ENCODE measurements around the gene GARNL3. TPM values are rescaled to one million over a fixed set of nuclear protein-coding genes. Genes with fewer than 3 reads are reported as not detected.

Gene GARNL3
- total RNA-seq, 1 donor from 2014 or later: 8.0 TPM

DNA sequence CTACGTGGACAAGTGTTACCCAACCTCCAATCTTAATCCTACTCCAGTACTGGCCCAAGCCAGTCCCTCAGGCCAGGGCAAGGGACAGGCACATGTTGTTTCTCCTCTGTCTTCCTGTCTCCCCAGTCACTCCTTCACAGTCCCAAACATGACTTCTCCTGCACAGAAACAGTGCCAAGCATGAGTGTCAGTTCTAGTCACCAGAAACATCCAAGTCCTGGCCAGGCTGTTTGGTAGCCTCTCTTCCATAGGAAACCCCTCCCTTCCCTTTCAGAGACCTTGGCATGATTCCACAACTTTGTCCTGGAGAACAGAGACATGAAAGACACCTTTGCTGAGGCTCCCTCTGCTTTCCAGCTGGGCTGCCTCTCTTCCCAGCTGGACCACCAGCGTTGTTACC, 76.1 kb downstream of the GARNL3 start:
- peaks cover 32% of the 10 kb centered on the region for H3K4me1 ChIP-seq
- intact Hi-C loops (cut with DNase I): no loop called here
- no peaks in the 10 kb centered on the region for H3K9me3 ChIP-seq
- TF ChIP-seq, protein P1, sequence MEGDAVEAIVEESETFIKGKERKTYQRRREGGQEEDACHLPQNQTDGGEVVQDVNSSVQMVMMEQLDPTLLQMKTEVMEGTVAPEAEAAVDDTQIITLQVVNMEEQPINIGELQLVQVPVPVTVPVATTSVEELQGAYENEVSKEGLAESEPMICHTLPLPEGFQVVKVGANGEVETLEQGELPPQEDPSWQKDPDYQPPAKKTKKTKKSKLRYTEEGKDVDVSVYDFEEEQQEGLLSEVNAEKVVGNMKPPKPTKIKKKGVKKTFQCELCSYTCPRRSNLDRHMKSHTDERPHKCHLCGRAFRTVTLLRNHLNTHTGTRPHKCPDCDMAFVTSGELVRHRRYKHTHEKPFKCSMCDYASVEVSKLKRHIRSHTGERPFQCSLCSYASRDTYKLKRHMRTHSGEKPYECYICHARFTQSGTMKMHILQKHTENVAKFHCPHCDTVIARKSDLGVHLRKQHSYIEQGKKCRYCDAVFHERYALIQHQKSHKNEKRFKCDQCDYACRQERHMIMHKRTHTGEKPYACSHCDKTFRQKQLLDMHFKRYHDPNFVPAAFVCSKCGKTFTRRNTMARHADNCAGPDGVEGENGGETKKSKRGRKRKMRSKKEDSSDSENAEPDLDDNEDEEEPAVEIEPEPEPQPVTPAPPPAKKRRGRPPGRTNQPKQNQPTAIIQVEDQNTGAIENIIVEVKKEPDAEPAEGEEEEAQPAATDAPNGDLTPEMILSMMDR (IDR thresholded peaks at IDR 0.05): no peak
- H3K4me3 ChIP-seq: no peak overlapping the region
- ATAC-seq: peak; percentile 50
- DNase-seq: no peak
- no peaks in the 10 kb centered on the region for H3K36me3 ChIP-seq
- H3K27me3 ChIP-seq: no peaks in the 10 kb centered on the region
- H3K27ac ChIP-seq: peak overlapping the region; percentile 5

DNA sequence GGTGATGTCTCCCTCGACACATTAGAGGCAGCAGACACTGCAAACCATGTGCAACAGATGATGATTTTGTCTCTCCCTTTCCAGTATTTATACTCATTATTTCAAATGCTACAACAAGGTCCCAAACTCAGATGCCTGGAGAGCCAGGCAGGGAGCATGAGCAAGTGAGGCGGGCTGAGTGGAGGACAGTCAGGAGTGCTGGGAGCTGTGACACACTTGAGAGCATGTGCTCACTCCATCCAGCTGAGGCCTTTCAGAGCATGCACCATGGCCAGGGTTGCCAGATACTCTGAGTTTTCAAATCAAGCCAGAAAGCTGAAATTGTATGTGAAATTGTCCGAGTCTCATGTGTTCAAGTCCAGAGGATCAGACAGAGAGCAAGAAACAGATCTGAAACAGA, 76.6 kb downstream of the GARNL3 start:
- TF ChIP-seq, protein P1 (IDR thresholded peaks at IDR 0.05): no peak
- Histone ChIP-seq H3K9me3 (no peaks in the 10 kb centered on the region), H3K27ac (no peak overlapping the region), H3K27me3 (no peaks in the 10 kb centered on the region), H3K4me3 (no peak overlapping the region), H3K36me3 (no peaks in the 10 kb centered on the region), H3K4me1 (peaks cover 30% of the 10 kb centered on the region)
- intact Hi-C loops (cut with DNase I): no loop called here
- ATAC-seq (no peak), DNase-seq (no peak)

DNA sequence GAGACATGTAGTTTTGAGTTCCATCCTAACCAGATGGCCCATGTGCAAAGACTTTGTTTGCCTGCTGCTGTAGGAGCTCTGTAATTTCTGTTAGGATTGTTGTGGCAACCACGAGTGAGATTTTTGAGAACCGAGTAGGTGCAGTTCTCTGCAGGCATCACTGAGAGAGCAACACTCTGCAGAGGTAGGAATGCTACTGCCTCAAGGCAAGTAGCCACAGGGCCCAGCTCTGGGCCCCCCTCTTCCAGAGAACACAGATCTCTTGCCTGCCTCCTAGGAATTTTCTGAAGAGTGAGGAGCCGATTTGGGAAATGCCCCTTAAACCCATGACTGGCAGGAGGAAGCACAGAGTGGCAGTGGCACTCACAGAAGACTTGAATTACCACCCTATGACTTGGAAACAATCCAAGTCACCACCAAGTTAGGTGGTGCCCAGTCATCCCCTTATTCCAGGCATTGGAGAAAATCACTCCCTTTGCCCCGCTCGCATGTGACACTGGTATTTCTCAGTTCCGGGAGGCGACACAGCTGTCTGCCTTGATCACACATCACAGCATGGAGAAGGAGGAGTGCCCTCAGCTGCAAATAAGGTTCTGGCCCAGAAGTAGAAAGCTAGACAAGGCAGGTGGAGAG, 79.9 kb downstream of the GARNL3 start:
- intact Hi-C loops (cut with DNase I): no loop called here
- no peak for ATAC-seq
- Histone ChIP-seq H3K4me1 (peaks cover 10% of the 10 kb centered on the region), H3K27me3 (no peaks in the 10 kb centered on the region), H3K9me3 (no peaks in the 10 kb centered on the region), H3K36me3 (no peaks in the 10 kb centered on the region), H3K27ac (no peak overlapping the region), H3K4me3 (no peak overlapping the region)
- no peak for DNase-seq
- TF ChIP-seq, protein P1 (IDR thresholded peaks at IDR 0.05): no peak

DNA sequence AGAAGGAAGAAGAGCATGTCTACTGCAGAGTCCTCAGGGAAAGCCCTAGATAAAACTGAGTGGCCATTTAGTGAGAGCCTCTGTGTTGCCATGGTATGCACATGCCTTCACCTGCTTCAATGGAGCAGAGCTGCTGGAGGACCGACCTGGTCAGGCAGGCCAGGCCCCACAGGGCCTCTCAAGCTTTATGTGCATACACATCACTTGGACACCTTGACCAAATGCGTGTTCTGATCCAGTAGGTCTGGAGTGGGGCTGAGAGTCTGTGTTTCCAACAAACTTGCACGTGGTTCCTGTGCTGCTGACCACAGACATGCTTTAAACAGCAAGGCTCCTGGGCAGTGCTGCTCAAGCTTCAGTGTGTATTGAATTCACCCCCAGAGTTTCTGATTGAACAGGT, 81.0 kb downstream of the GARNL3 start:
- Histone ChIP-seq H3K4me1 (no peaks in the 10 kb centered on the region), H3K27me3 (no peaks in the 10 kb centered on the region), H3K36me3 (no peaks in the 10 kb centered on the region), H3K27ac (no peak overlapping the region), H3K4me3 (no peak overlapping the region), H3K9me3 (no peaks in the 10 kb centered on the region)
- TF ChIP-seq, protein P1 (IDR thresholded peaks at IDR 0.05): no peak
- DNase-seq (no peak), ATAC-seq (no peak)
- intact Hi-C loops (cut with DNase I): no loop called here

DNA sequence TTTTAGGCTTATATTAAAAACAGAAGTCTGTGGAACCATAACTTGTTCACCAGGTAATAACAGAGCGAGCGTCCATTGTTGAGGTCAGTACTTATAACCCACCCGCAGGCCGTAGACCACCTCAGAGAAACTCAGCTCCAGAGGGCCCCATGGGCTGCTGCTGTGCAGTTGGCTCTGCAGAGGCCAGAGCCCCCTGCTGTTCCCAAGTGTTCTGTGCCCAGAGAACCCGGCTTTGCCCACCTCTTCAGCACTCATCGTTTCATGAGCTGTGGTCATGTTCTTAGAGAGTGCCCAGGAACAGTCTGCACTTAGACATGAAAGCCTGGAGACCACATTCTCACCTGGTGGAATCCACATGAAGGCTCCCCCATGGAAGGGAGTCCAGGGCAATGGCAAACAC, 82.0 kb downstream of the GARNL3 start:
- TF ChIP-seq, protein P1 (IDR thresholded peaks at IDR 0.05): no peak
- Histone ChIP-seq H3K27ac (no peak overlapping the region), H3K4me3 (no peak overlapping the region), H3K4me1 (no peaks in the 10 kb centered on the region), H3K27me3 (no peaks in the 10 kb centered on the region), H3K9me3 (no peaks in the 10 kb centered on the region), H3K36me3 (no peaks in the 10 kb centered on the region)
- DNase-seq (no peak), ATAC-seq (no peak)
- intact Hi-C loops (cut with DNase I): no loop called here
